ENCODE results near the gene ATP6V0A1. TPM values are rescaled to one million over a fixed set of nuclear protein-coding genes. Genes with fewer than 3 reads are reported as not detected.

Gene ATP6V0A1
- total RNA-seq, 2 experiments from 2014 or later = 3.3 to 3.4 TPM

DNA sequence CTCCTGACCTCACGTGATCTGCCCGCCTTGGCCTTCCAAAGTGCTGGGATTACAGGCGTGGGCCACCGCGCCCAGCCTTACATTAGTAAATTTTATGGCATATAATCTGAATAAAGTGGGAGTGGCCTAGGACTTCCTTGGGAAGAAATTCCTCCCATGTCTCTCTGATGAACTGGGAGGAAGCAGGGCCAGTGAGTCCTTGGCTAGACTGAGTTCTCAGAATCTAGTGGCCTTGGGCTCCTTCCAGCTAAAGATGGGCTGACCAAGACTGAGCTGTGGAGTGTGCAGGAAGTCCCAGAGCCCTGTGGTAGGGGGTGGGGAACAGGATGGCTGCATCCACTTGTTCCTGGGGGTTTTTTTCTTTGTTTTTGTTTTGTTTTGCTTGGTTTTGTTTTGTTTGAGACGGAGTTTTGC, 67.4 kb downstream of the ATP6V0A1 start:
- CTCF ChIA-PET = interaction anchor here (1.0 to 1.8 kb wide), 4 partner anchors 10 to 214 kb away, joined by 4 to 10 read pairs (median 6); partner anchors contain the start of gene NAGLU
- POLR2A ChIA-PET = no interaction called here

DNA sequence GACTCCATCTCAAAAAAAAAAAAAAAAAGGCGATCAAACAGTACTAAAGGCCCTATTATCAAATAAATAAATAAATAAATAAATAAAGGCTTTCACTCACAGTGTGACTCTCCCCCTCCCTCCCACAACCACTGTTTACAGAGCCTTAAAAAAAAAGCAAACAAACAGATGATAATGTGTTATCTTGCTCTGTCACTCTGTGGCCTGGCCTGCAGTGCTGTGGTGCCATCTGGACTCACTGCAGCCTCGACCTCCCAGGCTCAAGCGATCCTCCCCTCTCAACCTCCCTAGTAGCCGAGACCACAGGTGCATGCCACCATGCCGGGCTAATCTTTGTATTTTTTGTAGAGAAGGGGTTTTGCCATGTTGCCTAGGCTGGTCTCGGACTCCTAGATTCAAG, 69.3 kb downstream of the ATP6V0A1 start:
- CTCF ChIA-PET = interaction anchor here (0.6 to 1.8 kb wide), 15 partner anchors 8 to 218 kb away, joined by 3 to 10 read pairs (median 3); partner anchors contain the start of genes CAVIN1 and NAGLU
- POLR2A ChIA-PET = no interaction called here

DNA sequence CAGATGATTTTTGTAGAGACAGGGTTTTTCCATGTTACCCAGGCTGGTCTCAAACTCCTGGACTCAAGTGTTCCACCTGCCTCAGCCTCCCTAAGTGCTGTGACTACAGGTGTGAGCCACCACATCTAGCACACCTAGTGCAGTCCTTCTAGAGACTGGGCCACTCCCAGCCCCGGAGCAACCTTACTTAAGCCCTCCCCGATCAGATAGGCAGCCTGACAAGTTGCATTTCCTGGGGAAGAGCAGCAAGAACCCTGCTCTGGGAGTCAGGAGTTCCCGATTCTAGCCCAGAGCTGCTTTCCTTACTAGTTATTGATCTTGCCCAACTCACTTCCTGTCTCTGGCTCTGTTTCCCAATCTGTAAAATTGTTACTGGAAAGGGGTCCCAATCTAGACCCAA, 70.4 kb downstream of the ATP6V0A1 start:
- ChIA-PET POLR2A (no interaction called here), CTCF (interaction anchor here (2.0 kb wide), 1 partner anchor 12 kb away, joined by 6 read pairs; no protein-coding TSS in a partner anchor)

DNA sequence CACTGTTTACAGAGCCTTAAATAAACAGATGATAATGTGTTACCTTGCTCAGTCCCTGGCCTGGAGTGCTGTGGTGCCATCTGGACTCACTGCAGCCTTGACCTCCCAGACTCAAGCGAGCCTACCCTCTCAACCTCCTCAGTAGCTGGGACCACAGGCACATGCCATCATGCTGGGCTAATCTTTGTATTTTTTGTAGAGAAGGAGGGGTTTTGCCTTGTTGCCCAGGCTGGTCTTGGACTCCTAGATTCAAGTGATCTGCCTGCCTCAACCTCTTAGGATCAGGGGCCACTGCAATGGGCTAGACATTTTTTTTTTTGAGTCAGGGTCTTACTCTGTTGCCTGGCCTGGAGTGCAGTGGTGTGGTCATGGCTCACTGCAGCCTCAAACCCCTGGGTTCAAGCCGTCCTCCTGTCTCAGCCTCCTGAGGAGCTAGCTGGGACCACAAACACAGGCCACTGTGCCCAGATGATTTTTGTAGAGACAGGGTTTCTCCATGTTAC, 72.3 kb downstream of the ATP6V0A1 start:
- ChIA-PET CTCF (interaction anchor here (0.6 to 2.0 kb wide), 9 partner anchors 14 to 464 kb away, joined by 3 to 6 read pairs (median 3); no protein-coding TSS in a partner anchor), POLR2A (interaction anchor here (0.6 kb wide), 1 partner anchor 12 kb away, joined by 3 read pairs; no protein-coding TSS in a partner anchor)

DNA sequence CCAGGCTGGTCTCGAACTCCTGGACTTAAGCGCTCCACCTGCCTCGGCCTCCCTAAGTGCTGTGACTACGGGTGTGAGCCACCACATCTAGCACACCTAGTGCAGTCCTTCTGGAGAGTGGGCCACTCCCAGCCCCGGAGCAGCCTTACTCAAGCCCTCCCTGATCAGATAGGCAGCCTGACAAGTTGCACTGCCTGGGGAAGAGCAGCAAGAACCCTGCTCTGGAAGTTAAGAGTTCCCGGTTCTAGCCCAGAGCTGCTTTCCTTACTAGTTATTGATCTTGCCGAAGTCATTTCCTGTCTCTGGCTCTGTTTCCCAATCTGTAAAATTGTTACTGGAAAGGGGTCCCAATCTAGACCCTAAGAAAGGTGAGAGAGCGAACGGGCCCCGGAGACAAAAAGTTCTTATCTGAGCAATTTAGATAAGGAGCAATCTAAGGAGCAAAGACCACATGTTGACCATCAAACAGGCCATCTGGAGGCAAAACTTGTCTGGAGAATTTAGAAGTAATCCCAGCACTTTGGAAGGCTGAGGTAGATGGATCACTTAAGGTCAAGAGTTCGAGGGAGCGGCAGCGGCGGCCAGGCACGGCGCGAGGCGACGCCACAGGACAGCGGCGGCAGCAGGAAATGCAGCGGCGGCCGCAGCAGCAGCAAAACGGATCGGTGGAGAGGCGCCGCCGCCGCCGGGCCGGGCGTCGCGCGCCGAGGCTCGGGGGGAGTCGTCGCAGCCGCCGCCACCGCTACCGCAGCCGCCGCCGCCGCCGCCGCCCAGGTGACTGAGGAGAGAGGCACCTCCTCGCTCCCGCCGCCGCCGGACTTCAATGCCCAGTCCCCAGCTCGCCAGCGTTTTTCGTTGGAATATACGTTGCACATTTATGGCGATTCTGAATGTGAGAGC, 73.0 kb downstream of the ATP6V0A1 start:
- ChIA-PET POLR2A (no interaction called here), CTCF (interaction anchor here (0.6 to 1.6 kb wide), 4 partner anchors 11 to 209 kb away, joined by 3 to 6 read pairs (median 4); no protein-coding TSS in a partner anchor)

DNA sequence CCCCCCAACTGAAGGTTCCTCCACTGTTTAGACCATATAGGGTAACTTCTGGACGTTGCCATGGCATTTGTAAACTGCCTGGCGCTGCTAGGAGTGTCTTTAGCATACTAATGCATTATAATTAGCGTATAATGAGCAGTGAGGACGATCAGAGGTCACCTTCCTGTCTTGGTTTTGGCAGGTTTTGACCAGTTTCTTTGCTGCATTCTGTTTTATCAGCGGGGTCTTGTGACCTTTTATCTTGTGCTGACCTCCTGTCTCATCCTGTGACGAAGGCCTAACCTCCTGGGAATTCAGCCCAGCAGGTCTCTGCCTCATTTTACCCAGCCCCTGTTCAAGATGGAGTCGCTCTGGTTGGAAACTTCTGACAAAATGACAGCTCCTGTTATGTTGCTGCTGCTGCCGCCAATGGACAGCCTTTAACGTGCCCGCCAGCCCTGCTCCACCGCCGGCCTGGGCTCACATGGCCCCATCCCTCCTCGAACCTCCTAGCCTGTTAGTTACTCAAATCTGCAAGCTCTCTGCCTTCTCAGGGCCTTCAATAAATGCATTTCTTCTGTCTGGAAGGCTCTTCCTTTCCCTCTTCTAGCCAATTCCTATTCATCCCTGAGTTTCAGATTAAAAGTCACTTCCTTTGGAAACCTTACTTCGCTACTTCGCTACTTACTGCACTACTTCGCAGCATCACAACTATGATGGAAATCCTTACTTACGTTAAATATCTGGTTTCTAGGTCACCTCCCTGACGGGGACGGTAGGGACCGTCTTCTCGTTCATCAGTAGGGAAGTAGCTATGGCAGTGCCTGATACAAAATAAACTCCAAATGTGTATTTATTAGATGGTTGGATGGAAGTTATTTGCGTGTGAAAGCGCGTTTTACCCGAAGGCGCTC, 76.7 kb downstream of the ATP6V0A1 start:
- ChIA-PET CTCF (interaction anchor here (1.0 to 1.6 kb wide), 6 partner anchors 8 to 121 kb away, joined by 3 to 8 read pairs (median 4); no protein-coding TSS in a partner anchor), POLR2A (interaction anchor here (0.6 to 1.0 kb wide), 2 partner anchors 16 to 32 kb away, joined by 3 read pairs; no protein-coding TSS in a partner anchor)

DNA sequence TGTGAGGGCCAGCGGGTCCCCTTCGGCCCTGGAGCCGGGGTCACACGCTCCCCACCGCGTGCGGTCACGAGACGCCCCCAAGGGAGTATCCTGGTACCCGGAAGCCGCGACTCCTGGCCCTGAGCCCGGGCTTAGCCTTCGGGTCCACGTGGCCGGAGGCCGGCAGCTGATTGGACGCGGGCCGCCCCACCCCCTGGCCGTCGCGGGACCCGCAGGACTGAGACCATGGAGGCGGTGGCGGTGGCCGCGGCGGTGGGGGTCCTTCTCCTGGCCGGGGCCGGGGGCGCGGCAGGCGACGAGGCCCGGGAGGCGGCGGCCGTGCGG, 77.3 kb downstream of the ATP6V0A1 start, which contains the start of gene NAGLU:
Gene NAGLU (plus strand): TSS at position 194 of the 324 bp plus-strand sequence. CDS start 32 bp downstream, at position 226.
- ChIA-PET POLR2A (interaction anchor here (0.6 to 1.0 kb wide), 3 partner anchors 15 to 31 kb away, joined by 3 read pairs; no protein-coding TSS in a partner anchor), CTCF (interaction anchor here (1.0 to 1.6 kb wide), 6 partner anchors 9 to 122 kb away, joined by 3 to 8 read pairs (median 4); no protein-coding TSS in a partner anchor)

DNA sequence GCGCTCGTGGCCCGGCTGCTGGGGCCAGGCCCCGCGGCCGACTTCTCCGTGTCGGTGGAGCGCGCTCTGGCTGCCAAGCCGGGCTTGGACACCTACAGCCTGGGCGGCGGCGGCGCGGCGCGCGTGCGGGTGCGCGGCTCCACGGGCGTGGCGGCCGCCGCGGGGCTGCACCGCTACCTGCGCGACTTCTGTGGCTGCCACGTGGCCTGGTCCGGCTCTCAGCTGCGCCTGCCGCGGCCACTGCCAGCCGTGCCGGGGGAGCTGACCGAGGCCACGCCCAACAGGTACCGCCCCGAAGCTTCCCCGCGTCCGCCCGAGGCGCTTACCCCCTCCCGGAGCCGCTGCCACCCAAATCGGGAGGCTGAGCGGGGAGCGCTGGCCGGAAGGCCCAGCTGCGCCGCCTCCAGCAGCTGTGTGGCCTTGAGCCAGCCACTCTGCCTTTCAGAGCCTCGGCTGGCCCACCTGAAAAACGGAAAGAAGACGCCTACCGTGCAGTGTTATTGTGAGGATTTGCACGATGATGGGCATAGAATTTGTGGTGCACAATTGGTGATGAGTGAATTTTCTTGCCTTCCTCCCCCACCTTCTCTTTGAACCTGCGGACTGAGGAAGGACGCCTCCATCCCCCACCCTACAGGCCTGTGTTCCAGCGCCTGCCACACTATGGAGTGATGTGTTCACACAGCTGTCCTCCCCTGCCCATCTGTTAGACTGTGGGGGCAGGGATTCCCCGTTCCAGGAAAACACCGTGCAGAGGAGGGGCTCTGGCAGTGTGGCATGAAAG, 77.9 kb downstream of the ATP6V0A1 start:
- ChIA-PET CTCF (interaction anchor here (1.0 to 1.6 kb wide), 7 partner anchors 9 to 122 kb away, joined by 3 to 8 read pairs (median 4); no protein-coding TSS in a partner anchor), POLR2A (interaction anchor here (0.6 to 1.0 kb wide), 5 partner anchors 10 to 121 kb away, joined by 3 read pairs; no protein-coding TSS in a partner anchor)

DNA sequence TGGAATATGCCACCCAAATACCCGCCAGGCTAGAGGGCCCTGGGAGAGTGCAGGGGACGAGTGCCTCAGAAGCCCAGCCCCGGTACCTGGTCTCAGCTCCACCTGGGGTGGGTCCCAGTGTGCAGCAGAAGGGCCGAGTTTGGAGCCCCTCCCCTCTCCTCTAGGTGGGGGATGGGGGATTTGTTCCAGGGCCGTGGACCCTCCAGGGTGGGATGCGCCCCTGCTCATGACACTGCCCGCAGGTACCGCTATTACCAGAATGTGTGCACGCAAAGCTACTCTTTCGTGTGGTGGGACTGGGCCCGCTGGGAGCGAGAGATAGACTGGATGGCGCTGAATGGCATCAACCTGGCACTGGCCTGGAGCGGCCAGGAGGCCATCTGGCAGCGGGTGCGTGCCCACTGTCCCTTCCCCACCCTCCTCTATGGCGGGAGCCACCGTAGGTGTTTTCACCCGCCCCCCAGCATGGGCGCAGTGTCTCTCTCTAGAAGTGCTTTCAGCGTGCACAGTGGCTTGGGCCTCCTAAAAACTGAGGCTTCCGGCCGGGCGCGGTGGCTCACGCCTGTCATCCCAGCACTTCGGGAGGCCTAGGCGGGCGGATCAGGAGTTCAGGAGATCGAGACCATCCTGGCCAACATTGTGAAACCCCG, 78.6 kb downstream of the ATP6V0A1 start:
- CTCF ChIA-PET = interaction anchor here (0.7 to 1.6 kb wide), 4 partner anchors 10 to 105 kb away, joined by 3 to 8 read pairs (median 4); no protein-coding TSS in a partner anchor
- POLR2A ChIA-PET = interaction anchor here (1.0 kb wide), 1 partner anchor 10 kb away, joined by 3 read pairs; no protein-coding TSS in a partner anchor

DNA sequence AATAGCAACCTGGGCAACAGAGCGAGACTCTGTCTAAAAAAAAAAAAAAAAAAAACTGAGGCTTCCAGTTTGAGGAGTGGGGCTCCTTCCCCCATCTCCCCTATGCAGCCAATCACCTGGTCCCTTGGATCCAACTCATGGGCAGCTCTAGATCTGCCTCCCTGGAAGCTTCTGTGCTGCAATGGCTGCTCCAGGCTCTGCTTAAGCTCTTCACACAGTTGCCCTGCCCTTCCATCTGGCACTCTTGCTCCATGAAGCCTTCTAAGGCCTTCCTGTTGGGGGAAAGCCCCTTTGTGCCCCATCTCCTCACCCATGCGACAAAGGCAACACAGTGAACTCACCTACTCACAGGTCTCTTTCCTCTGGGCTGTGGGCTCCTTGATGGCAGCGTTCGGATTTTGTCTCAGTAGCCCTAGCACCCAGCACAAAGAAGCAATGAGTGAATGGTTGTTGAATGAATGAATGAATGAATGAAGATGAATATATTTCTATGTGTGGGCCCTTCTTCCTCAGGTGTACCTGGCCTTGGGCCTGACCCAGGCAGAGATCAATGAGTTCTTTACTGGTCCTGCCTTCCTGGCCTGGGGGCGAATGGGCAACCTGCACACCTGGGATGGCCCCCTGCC, 79.3 kb downstream of the ATP6V0A1 start:
- ChIA-PET POLR2A (interaction anchor here (1.0 kb wide), 1 partner anchor 9 kb away, joined by 3 read pairs; no protein-coding TSS in a partner anchor), CTCF (interaction anchor here (0.7 to 1.3 kb wide), 2 partner anchors 11 to 16 kb away, joined by 3 to 4 read pairs; no protein-coding TSS in a partner anchor)

DNA sequence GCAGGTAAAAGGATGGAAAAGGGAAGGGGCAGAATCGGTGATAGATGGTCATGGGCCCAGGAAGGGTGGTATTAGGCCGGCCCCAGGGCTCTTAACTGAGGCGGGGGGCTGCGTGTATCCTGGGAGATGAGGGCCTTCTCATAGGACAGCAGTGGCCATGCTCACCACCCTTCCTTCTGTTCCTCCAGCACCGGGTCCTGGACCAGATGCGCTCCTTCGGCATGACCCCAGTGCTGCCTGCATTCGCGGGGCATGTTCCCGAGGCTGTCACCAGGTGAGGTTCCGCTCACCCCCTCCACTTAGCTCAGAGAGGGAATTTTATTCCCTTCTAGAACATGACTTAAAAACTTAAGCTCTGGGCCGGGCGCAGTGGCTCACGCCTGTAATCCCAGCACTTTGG, 79.8 kb downstream of the ATP6V0A1 start:
- ChIA-PET CTCF (no interaction called here), POLR2A (no interaction called here)

DNA sequence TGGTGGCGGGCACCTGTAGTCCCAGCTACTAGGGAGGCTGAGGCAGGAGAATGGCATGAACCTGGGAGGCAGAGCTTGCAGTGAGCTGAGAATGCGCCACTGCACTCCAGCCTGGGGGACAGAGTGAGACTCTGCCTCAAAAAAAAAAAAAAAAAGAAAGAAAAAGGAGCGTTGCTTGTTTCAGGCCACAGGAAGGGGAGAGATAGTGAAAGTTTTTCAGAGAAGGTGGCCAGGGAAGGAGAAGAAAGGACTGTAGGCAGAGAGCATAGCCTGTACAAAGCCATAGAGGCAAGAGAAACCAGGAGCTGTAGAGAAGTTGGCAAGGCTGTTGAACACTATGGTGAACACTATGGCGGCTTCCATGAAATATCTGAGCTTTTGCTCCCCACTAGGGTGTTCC, 81.9 kb downstream of the ATP6V0A1 start:
- ChIA-PET CTCF (interaction anchor here (0.5 to 0.7 kb wide), 2 partner anchors 56 to 665 kb away, joined by 3 to 4 read pairs; no protein-coding TSS in a partner anchor), POLR2A (interaction anchor here (0.5 to 0.6 kb wide), 2 partner anchors 197 to 468 kb away, joined by 3 to 11 read pairs; no protein-coding TSS in a partner anchor)

DNA sequence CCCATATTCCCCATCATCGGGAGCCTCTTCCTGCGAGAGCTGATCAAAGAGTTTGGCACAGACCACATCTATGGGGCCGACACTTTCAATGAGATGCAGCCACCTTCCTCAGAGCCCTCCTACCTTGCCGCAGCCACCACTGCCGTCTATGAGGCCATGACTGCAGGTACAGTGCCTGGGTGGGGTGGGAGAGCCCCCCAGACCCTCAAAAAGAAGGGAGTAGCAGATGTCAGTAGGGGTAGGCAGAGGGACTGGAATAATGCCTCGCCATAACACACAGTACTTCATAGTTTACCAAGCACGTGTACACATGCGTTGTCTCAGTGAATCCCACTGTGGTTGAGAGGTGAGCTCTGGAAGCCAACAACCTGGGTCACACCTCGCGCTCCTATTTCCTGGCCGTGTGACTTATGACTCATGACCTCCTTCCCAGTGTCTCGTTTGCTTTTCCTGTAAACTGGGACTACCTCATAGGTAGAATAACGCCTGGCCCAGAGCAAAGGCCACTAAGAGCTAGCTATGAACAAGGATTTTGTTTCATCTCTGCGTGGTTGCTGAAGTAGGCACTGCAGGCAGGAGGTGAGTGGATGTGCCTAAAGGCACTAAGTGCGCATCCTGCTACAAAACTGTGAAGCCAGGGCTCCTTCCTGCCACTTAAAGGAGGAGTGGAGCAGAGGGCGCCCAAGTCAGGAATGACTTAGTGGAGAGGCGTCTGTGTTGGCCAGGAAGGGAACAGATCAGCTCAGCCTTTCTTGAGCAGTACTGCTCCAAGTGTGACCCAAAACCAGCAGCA, 82.6 kb downstream of the ATP6V0A1 start:
- POLR2A ChIA-PET = interaction anchor here (0.6 kb wide), 2 partner anchors 11 to 198 kb away, joined by 4 to 11 read pairs; no protein-coding TSS in a partner anchor
- CTCF ChIA-PET = interaction anchor here (0.5 to 1.0 kb wide), 4 partner anchors 14 to 665 kb away, joined by 3 to 4 read pairs (median 3); no protein-coding TSS in a partner anchor

DNA sequence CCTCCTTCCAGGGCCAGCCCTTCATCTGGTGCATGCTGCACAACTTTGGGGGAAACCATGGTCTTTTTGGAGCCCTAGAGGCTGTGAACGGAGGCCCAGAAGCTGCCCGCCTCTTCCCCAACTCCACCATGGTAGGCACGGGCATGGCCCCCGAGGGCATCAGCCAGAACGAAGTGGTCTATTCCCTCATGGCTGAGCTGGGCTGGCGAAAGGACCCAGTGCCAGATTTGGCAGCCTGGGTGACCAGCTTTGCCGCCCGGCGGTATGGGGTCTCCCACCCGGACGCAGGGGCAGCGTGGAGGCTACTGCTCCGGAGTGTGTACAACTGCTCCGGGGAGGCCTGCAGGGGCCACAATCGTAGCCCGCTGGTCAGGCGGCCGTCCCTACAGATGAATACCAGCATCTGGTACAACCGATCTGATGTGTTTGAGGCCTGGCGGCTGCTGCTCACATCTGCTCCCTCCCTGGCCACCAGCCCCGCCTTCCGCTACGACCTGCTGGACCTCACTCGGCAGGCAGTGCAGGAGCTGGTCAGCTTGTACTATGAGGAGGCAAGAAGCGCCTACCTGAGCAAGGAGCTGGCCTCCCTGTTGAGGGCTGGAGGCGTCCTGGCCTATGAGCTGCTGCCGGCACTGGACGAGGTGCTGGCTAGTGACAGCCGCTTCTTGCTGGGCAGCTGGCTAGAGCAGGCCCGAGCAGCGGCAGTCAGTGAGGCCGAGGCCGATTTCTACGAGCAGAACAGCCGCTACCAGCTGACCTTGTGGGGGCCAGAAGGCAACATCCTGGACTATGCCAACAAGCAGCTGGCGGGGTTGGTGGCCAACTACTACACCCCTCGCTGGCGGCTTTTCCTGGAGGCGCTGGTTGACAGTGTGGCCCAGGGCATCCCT, 84.8 kb downstream of the ATP6V0A1 start:
- ChIA-PET CTCF (interaction anchor here (0.8 kb wide), 1 partner anchor 16 kb away, joined by 3 read pairs; no protein-coding TSS in a partner anchor), POLR2A (interaction anchor here (0.6 kb wide), 1 partner anchor 13 kb away, joined by 3 read pairs; no protein-coding TSS in a partner anchor)

DNA sequence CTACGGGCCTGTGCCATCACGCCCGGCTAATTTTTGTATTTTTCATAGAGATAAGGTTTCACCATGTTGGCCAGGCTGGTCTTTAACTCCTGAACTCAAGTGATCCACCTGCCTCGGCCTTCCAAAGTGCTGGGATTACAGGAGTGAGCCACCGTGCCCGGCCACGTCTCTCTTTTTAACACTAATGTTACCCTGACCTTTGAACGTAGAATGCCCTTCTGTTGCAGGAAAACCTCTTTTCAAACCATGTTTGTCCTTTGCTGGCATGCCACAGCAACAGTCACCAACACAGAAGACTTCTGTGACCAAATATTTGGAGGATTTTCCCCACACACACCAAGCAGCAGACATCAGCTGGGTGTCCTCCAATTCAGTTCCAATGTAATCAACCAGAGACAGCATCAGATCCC, 86.2 kb downstream of the ATP6V0A1 start:
- POLR2A ChIA-PET = interaction anchor here (0.6 kb wide), 1 partner anchor 259 kb away, joined by 3 read pairs; no protein-coding TSS in a partner anchor
- CTCF ChIA-PET = interaction anchor here (1.2 kb wide), 1 partner anchor 9 kb away, joined by 3 read pairs; the partner anchor contains the start of gene NAGLU

All from activated CD8-positive, alpha-beta memory T cell treated with anti-CD3 and anti-CD28 coated beads for 36 hours (primary cell).